PC-9 (cell line): ENCODE results near the gene BCDIN3D. TPM values are rescaled to one million over a fixed set of nuclear protein-coding genes. Genes with fewer than 3 reads are reported as not detected.

Experiments used
- BruUV-seq: library from RNA; stranded (reverse); fragments of 400-500 nt; replicated peaks from 2 replicates; lab custom pipeline; 2021; lab: Mats Ljungman, UMichigan
- CTCF ChIA-PET: fragments of 300-600 bp; sonication (Branson Sonifier 250); formaldehyde crosslinking; loops from one replicate; lab custom pipeline; 2022; ENCODE audit warnings: antibody characterized with exemption; lab: Charles Lee
- POLR2A ChIA-PET: fragments of 300-600 bp; sonication (Branson Sonifier 250); formaldehyde crosslinking; loops from one replicate; lab custom pipeline; 2022; ENCODE audit warnings: antibody characterized with exemption; ENCODE audit not compliant: unreplicated experiment; lab: Charles Lee
- DNase-seq, 2 experiments: peaks; one replicate each; pipeline versions ENCODE4 v3.0.0 to v3.0.0-alpha.2; 2015 to 2022; ENCODE audit warnings: mixed read lengths in 1 of 2
- H2AFZ ChIP-seq: fragments of 200-600 bp; sonication (generic); 2 replicates; pipeline ENCODE4 v1.8.1; 2017; ENCODE audit warnings: antibody characterized with exemption
- H3F3A ChIP-seq: fragments of 200-600 bp; sonication (generic); 2 replicates; pipeline ENCODE4 v1.8.1; 2017; ENCODE audit warnings: antibody characterized with exemption, mild to moderate bottlenecking, low read depth; ENCODE audit not compliant: insufficient read depth
- H3K27ac ChIP-seq: fragments of 200-600 bp; sonication (generic); 2 replicates; pipeline ENCODE4 v1.6.1; 2016; ENCODE audit warnings: mixed run types
- H3K27me3 ChIP-seq: fragments of 200-600 bp; sonication (generic); 2 replicates; pipeline ENCODE4 v1.6.1; 2016; ENCODE audit warnings: low read depth, mixed run types; ENCODE audit not compliant: insufficient read depth
- H3K36me3 ChIP-seq: fragments of 200-600 bp; sonication (generic); 2 replicates; pipeline ENCODE4 v1.6.1; 2016; ENCODE audit warnings: low read depth, mixed run types
- H3K4me1 ChIP-seq: fragments of 200-600 bp; sonication (generic); replicated peaks from 2 replicates; pipeline ENCODE4 v1.6.1; 2016; ENCODE audit warnings: mixed run types; ENCODE audit not compliant: insufficient read depth
- H3K4me2 ChIP-seq: fragments of 200-600 bp; sonication (generic); 2 replicates; pipeline ENCODE4 v1.6.1; 2017; ENCODE audit warnings: mixed run types
- H3K4me3 ChIP-seq: fragments of 200-600 bp; sonication (generic); 2 replicates; pipeline ENCODE4 v1.6.1; 2016; ENCODE audit warnings: mixed run types
- H3K79me2 ChIP-seq: fragments of 200-600 bp; sonication (generic); 2 replicates; pipeline ENCODE4 v1.6.1; 2017; ENCODE audit warnings: low read depth, mixed run types
- H3K9me2 ChIP-seq: fragments of 200-600 bp; sonication (generic); 2 replicates; pipeline ENCODE4 v1.8.1; 2017; ENCODE audit warnings: mild to moderate bottlenecking; ENCODE audit not compliant: insufficient read depth
- H3K9me3 ChIP-seq: fragments of 200-600 bp; sonication (generic); 2 replicates; pipeline ENCODE4 v1.8.1; 2016; ENCODE audit warnings: low read depth; ENCODE audit not compliant: insufficient read depth
- H4K20me1 ChIP-seq: fragments of 200-600 bp; sonication (generic); 2 replicates; pipeline ENCODE4 v1.8.1; 2017; ENCODE audit not compliant: insufficient read depth
- EZH2 ChIP-seq: fragments of 200-600 bp; sonication (generic); IDR thresholded peaks from 2 replicates; pipeline ENCODE4 v1.8.0; 2017; ENCODE audit warnings: antibody characterized with exemption, low read depth
- intact Hi-C: fragments of 100-400 bp; cut with micrococcal nuclease; formaldehyde crosslinking; loops from one replicate; pipeline ENCODE4 v1.10.0; 2022; ENCODE audit not compliant: unreplicated experiment
- total RNA-seq: library from RNA; stranded (reverse); gene quantifications from 2 replicates; pipeline ENCODE4 v1.2.3, GENCODE V29; 2021
- TF ChIP-seq, protein P1 (sequence below): fragments of 200-600 bp; sonication (generic); conservative IDR thresholded peaks from 2 replicates; pipeline ENCODE4 v1.6.1; 2017; ENCODE audit warnings: mixed run types, antibody characterized with exemption, mild to moderate bottlenecking, moderate library complexity

The BCDIN3D gene
- total RNA-seq, 1 experiment from 2014 or later: 4.7 TPM

DNA sequence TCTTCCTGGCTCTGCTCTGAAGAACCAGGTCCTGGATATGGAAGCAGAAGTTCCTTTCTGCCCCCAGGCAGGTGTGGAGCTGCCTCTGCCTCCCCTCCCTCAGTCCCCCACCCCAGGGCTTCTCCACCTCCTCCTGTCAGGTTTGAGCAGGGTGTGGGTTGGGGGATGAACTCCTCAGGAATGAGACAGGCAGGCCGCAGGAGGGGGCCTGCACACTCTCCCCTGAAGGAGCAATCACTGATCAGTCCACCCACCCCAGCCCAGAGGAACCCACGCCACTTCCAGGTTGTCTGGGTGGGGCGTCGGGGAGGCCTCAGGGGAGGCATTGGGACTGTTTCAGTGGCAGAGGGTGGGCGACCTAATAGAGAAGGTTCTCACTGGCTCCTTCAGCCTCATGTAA lies 34.2 kb upstream of the BCDIN3D start:
- no peaks in the 10 kb centered on the region for H3K4me1 ChIP-seq
- no peak overlapping the region for H2AFZ ChIP-seq
- H3K27me3 ChIP-seq: no peaks in the 10 kb centered on the region
- POLR2A ChIA-PET: no interaction called here
- intact Hi-C loops: no loop called here
- H3K27ac ChIP-seq: no peak overlapping the region
- BruUV-seq: no TSS peak
- no peak for DNase-seq
- H3K4me2 ChIP-seq: no peak overlapping the region
- H3K9me2 ChIP-seq: no peaks in the 10 kb centered on the region
- H3F3A ChIP-seq: peaks cover 12% of the 10 kb centered on the region
- H3K36me3 ChIP-seq: no peaks in the 10 kb centered on the region
- TF ChIP-seq, protein P1, sequence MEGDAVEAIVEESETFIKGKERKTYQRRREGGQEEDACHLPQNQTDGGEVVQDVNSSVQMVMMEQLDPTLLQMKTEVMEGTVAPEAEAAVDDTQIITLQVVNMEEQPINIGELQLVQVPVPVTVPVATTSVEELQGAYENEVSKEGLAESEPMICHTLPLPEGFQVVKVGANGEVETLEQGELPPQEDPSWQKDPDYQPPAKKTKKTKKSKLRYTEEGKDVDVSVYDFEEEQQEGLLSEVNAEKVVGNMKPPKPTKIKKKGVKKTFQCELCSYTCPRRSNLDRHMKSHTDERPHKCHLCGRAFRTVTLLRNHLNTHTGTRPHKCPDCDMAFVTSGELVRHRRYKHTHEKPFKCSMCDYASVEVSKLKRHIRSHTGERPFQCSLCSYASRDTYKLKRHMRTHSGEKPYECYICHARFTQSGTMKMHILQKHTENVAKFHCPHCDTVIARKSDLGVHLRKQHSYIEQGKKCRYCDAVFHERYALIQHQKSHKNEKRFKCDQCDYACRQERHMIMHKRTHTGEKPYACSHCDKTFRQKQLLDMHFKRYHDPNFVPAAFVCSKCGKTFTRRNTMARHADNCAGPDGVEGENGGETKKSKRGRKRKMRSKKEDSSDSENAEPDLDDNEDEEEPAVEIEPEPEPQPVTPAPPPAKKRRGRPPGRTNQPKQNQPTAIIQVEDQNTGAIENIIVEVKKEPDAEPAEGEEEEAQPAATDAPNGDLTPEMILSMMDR: no peak
- TF ChIP-seq EZH2: no peak
- H3K9me3 ChIP-seq: no peaks in the 10 kb centered on the region
- H4K20me1 ChIP-seq: no peaks in the 10 kb centered on the region
- H3K79me2 ChIP-seq: no peaks in the 10 kb centered on the region
- CTCF ChIA-PET: interaction anchor here (0.6 kb wide), 1 partner anchor 140 kb away, joined by 3 read pairs; no protein-coding TSS in a partner anchor
- H3K4me3 ChIP-seq: no peak overlapping the region

DNA sequence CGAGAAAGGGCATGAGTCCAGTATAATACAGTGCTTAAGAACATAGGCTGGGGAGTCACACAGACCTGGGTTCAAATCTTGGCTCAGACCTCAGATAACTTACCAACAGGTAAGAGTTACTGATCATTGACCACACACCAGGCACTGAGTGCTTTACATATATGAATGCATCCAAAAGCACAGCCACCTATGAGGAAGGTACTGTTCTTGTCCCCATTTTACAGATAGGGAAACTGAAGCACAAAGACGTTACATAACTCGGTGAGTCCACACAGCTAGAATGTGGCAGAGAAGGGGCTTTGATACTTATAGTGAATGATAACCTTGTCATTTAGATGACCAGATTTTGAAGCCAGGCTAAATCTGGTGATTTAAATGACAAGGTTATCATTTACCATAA lies 33.2 kb upstream of the BCDIN3D start:
- Histone ChIP-seq H3K4me3 (no peak overlapping the region), H3K79me2 (no peaks in the 10 kb centered on the region), H4K20me1 (no peaks in the 10 kb centered on the region), H3K9me2 (no peaks in the 10 kb centered on the region), H2AFZ (no peak overlapping the region), H3K4me2 (no peak overlapping the region), H3K9me3 (no peaks in the 10 kb centered on the region), H3K4me1 (no peaks in the 10 kb centered on the region), H3K27ac (no peak overlapping the region), H3K36me3 (no peaks in the 10 kb centered on the region), H3K27me3 (no peaks in the 10 kb centered on the region), H3F3A (peaks cover 12% of the 10 kb centered on the region)
- ChIA-PET CTCF (no interaction called here), POLR2A (no interaction called here)
- intact Hi-C loops: no loop called here
- TF ChIP-seq, protein P1: no peak
- TF ChIP-seq EZH2: no peak
- DNase-seq: no peak
- no TSS peak for BruUV-seq

DNA sequence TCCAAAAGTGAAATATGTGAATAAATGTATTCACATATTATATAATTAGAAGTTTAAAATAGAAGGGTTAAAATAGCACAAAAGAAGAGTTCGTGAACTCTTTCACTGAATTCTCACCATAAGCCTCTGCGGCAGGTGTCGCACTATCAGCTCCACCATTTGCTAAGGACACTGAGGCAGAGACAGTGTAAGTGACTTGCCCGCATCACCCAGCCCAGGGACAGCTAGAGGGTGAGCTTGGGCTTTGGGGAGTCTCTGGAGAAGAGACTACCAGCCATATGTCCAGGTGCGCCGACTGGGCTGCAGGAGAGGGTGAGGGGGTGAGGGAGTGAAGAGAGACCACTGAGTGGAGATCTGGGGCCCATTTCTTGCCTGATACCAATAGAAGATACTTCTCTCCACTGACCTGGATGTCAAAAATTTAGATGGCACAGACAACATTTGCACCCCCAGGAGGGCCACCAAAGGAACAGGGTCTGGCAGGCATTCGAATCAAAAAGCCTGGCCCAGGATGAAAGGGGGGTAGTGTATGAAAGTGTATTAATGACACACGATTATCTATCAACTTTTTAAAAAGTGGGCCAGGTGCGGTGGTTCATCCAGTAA lies 32.3 kb upstream of the BCDIN3D start:
- BruUV-seq: no TSS peak
- H3K9me2 ChIP-seq: no peaks in the 10 kb centered on the region
- CTCF ChIA-PET: no interaction called here

More for the DNA sequence above, 32.3 kb upstream of the BCDIN3D start:
- H3K27me3 ChIP-seq: no peaks in the 10 kb centered on the region
- H3K4me2 ChIP-seq: no peak overlapping the region
- H4K20me1 ChIP-seq: no peaks in the 10 kb centered on the region
- H2AFZ ChIP-seq: no peak overlapping the region
- intact Hi-C loops: no loop called here
- peaks cover 8% of the 10 kb centered on the region; the same call in 1 of the 2 replicates for H3F3A ChIP-seq
- H3K9me3 ChIP-seq: no peaks in the 10 kb centered on the region
- no peaks in the 10 kb centered on the region for H3K79me2 ChIP-seq
- no peaks in the 10 kb centered on the region for H3K4me1 ChIP-seq
- no peaks in the 10 kb centered on the region for H3K36me3 ChIP-seq
- DNase-seq: no peak
- TF ChIP-seq EZH2: no peak
- TF ChIP-seq, protein P1: no peak
- POLR2A ChIA-PET: no interaction called here
- no peak overlapping the region for H3K4me3 ChIP-seq
- H3K27ac ChIP-seq: no peak overlapping the region
